Testis (tissue), 3 donors: ENCODE data around the gene PLEKHM3. TPM values are rescaled to one million over a fixed set of nuclear protein-coding genes. Genes with fewer than 3 reads are reported as not detected.

Experiments used
- DNase-seq: peaks from one replicate; pipeline ENCODE4 v3.0.0-alpha.2; 2019
- H3K27ac ChIP-seq, 2 donors: fragments of 200-600 bp; sonication (generic); one replicate each; pipeline ENCODE4 v1.5.1; 2019
- H3K27me3 ChIP-seq: fragments of 200-600 bp; sonication (generic); one replicate; pipeline ENCODE4 v1.5.1; 2019
- H3K36me3 ChIP-seq: fragments of 200-600 bp; sonication (generic); one replicate; pipeline ENCODE4 v1.5.1; 2017; ENCODE audit warnings: low read depth; ENCODE audit errors: missing control alignments
- H3K4me1 ChIP-seq: fragments of 200-600 bp; sonication (generic); one replicate; pipeline ENCODE4 v1.5.1; 2019
- H3K4me3 ChIP-seq, 2 donors: fragments of 200-600 bp; sonication (generic); one replicate each; pipeline ENCODE4 v1.5.1; 2017 to 2019
- H3K9me3 ChIP-seq: fragments of 200-600 bp; sonication (generic); one replicate; pipeline ENCODE4 v1.5.1; 2017
- CTCF ChIP-seq, 3 experiments: fragments of 450-650 bp in 2 of 3; fragments of 200-600 bp in 1 of 3; sonication (generic) in 1 of 3; IDR thresholded peaks; one replicate each; pipeline ENCODE4 v1.5.1; 2016 to 2019; ENCODE audit warnings: antibody characterized with exemption in 3 of 3, mild to moderate bottlenecking in 2 of 3, moderate library complexity in 1 of 3
- POLR2A ChIP-seq: fragments of 450-650 bp; IDR thresholded peaks from one replicate; pipeline ENCODE4 v1.6.1; 2017; ENCODE audit warnings: antibody characterized with exemption, mild to moderate bottlenecking, moderate library complexity
- WGBS, 2 donors: methylation state at CpG; one replicate each; pipeline ENCODE4 v1.1.5; 2018; 5-methylcytosine and 5-hydroxymethylcytosine counted together
- intact Hi-C: fragments of 100-400 bp; cut with DNase I; formaldehyde crosslinking; loops from one replicate; pipeline ENCODE4 v1.15.1; 2023; ENCODE audit warnings: low total_unique reads
- polyA plus RNA-seq: library from polyadenylated mRNA; stranded (reverse); fragments of 350-450 nt; fragmentation: Illumina TruSeq; extraction: RNeasy Lipid Tissue Mini Kit (QIAGEN cat#74804); gene quantifications from one replicate; pipeline ENCODE4 v1.2.3, GENCODE V29; 2014; ENCODE audit warnings: low read depth, low replicate concordance; ENCODE audit not compliant: insufficient read depth
- total RNA-seq, 2 donors: library from RNA; depleted of rRNA; stranded (reverse); fragments of >200 nt; gene quantifications; one replicate each; pipeline ENCODE4 v1.2.3, GENCODE V29; 2016

PLEKHM3 gene
- total and polyA plus RNA-seq, 3 donors from 2014 or later = 12.5 to 24.6 (median 21.9) TPM

- Histone ChIP-seq H3K4me3 (no peak overlapping the region), H3K27ac (no peak overlapping the region), H3K9me3 (no peaks in the 10 kb centered on the region), H3K27me3 (no peaks in the 10 kb centered on the region), H3K4me1 (no peaks in the 10 kb centered on the region), H3K36me3 (no peaks in the 10 kb centered on the region)
- DNase-seq = no peak
- WGBS, 2 donors = 81 to 83% methylated on average over 8 of the region's 8 CpGs
- TF ChIP-seq POLR2A (no peak), CTCF (IDR thresholded peaks at IDR 0.05) (no peak)
- intact Hi-C loops = no loop called here
These were observed 106.0 kb downstream of the PLEKHM3 start for GRCh38 chr2:207919164-207919919.

- H3K27ac ChIP-seq = no peak overlapping the region
- no peak overlapping the region for H3K4me3 ChIP-seq
- 89 to 93% methylated on average over 6 of the region's 6 CpGs for WGBS, 2 donors
- no peaks in the 10 kb centered on the region for H3K27me3 ChIP-seq
- intact Hi-C loops = no loop called here
- TF ChIP-seq CTCF (IDR thresholded peaks at IDR 0.05) (no peak), POLR2A (no peak)
- H3K36me3 ChIP-seq = no peaks in the 10 kb centered on the region
- H3K9me3 ChIP-seq = no peaks in the 10 kb centered on the region
- DNase-seq = no peak
- H3K4me1 ChIP-seq = no peaks in the 10 kb centered on the region
These were observed 110.6 kb downstream of the PLEKHM3 start for GRCh38 chr2:207914716-207915115.

- Histone ChIP-seq H3K36me3 (no peaks in the 10 kb centered on the region), H3K27ac (no peak overlapping the region), H3K9me3 (no peaks in the 10 kb centered on the region), H3K27me3 (no peaks in the 10 kb centered on the region), H3K4me1 (no peaks in the 10 kb centered on the region), H3K4me3 (no peak overlapping the region)
- intact Hi-C loops = no loop called here
- TF ChIP-seq CTCF (IDR thresholded peaks at IDR 0.05) = no peak
- no peak for TF ChIP-seq POLR2A
- no peak for DNase-seq
- WGBS, 2 donors = 93 to 94% methylated on average over 14 of the region's 14 CpGs
These were observed 111.5 kb downstream of the PLEKHM3 start for GRCh38 chr2:207913772-207914358.

- no peak for DNase-seq
- Histone ChIP-seq H3K36me3 (no peaks in the 10 kb centered on the region), H3K27me3 (no peaks in the 10 kb centered on the region), H3K9me3 (no peaks in the 10 kb centered on the region), H3K4me3 (no peak overlapping the region), H3K27ac (no peak overlapping the region), H3K4me1 (no peaks in the 10 kb centered on the region)
- TF ChIP-seq POLR2A = no peak
- TF ChIP-seq CTCF (IDR thresholded peaks at IDR 0.05) = no peak
- intact Hi-C loops = no loop called here
- 63 to 79% methylated on average over 3 of the region's 3 CpGs for WGBS, 2 donors
These were observed 113.5 kb downstream of the PLEKHM3 start for GRCh38 chr2:207911856-207912255.
